ENCODE measurements around the gene MBD3L1.

MBD3L1 gene

DNA sequence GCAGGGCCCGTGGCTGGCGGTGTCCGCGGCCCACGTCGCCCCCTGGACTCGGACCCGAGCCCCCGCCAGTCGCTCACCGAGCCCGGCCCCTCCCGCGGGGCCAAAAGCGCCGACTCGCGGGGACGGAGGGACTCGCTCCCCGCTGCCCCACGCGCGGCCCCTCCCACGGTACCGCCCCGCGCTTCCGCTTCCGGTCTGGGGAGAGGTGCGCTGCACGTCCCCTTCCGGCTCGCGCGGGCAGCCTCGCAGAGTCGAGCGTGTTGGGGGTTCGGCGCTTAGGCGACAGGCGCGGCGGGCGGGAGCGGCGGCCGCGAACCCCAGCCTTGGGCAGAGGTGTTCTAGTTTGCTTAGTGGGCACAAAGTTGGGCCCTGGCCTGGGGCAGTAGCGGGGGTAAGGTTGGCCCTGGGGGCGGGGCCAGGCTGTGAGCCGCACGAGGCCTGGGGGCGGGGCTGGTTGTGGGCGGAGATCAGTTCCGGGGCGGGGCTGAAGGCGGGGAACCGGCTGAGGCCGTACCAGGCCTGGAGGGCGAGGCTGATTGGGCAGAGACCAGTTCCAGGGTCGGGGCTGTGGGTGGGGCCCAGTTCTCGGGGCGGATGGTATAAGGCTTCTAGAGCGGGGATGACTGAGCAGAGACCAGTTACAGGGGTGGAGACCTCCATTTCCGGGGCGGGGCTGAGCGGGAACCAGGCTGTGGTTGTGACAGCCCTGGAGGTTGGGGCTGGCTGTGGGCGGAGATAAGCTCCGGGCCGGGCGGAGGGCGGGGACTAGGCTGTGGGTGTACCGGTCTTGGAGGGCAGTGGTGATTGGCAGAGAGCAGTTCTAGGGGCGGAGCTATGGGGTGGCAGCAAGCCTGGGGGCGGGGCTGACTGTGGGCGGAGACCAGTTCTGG lies at the start of gene MBD3L1, which contains the start of gene ZNF558:
TSS of gene MBD3L1 (plus strand) at position 246 of the 890 bp plus-strand sequence. CDS start 10,302 bp downstream, outside the sequence.
TSS of gene ZNF558 (minus strand) at position 173 of the 890 bp plus-strand sequence. CDS start 9,645 bp downstream, outside the sequence.
- peak; percentile 99 for DNase-seq (ENCODE audit: low read depth in 2 of 2)

DNA sequence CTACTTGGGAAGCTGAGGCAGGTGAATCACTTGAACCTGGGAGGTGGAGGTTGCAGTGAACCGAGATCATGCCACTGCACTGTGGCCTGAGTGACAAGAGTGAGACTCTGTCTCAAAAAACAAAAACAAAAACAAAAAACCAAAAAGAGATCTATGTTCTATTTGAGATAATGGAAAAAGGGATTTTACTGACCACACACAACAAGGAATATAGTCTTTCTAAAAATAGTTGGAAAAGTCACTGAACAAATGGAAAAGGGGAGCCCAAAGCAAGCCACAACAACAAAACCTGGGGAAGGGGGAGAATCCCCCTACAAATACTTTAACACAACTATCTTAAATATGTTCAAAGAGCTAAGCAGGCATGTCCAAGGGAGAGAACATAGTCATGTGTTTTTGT lies 37.4 kb upstream of the MBD3L1 start:
- DNase-seq (ENCODE audit: low read depth in 2 of 2), result no peak

DNA sequence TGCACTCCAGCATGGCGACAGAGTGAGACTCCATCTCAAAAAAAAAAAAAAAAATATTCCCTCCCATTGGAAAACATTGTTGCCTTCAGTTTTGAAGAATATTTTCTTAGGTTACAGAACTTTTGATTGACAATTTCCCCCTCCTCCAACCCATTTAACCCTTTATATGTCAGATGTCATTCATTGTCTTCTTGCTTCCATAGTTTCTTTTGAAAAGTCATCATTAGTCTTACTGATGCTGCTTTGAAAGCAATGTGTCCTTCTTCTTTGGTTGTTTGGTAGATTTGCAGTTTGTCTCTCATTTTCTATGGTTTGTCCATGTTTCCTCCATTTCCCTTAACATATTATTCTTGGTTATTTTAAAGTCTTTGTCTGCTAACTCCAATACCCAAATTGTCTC lies 25.5 kb upstream of the MBD3L1 start:
- no peak for DNase-seq (ENCODE audit: low read depth in 2 of 2)

DNA sequence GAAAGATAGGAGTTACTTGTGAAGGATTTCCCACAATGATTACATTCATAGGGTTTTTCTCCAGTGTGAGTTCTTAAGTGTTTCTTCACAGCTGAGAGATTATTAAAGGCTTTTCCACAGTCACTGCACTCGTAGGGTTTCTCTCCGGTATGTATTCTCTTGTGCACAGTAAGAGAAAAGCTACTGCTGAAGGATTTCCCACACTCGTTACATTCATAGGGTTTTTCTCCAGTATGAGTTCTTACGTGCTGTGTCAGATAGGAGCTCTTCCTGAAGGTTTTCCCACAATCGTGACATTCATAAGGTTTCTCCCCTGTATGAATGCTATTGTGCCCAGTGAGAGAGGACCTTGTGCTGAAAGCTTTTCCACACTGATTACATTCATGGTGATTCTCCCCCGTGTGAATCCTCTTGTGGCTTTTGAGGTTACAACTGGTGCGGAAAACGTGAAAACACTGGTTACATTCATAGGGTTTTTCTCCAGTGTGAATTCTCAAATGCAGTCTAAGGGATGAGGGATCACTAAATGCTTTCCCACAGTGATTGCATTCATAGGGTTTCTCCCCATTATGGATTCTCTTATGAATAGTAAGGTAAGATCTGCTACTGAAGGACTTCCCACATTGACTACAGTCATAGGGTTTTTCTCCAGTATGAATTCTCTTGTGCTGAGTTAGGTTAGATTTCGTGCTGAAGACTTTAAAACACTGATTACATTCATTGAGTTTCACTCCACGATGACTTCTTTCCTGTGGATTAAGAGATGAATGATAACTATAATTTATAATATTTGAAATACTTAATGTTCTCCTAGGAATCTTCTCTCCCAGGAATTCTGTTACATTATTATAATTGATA lies 20.6 kb upstream of the MBD3L1 start:
- no peak for DNase-seq (ENCODE audit: low read depth in 2 of 2)

DNA sequence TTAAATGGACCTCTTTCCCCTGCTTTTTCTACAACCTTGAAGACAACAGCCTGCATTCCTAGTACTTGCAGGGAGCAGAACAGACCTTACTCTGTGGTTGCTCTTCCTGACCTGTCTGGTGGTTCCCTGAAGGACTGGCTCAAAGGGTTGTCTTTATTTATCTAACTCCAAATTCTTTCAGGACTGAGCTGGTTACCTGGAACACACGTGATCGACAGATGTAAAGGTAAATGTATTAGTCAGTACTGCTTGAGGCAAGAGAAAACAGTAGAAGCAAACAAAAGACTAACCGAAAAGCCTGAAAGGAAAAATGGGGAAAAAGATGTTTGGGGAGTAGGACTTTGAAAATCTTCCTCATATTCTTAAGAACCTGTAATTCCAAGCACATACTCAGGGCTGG lies 18.0 kb upstream of the MBD3L1 start:
- DNase-seq (ENCODE audit: low read depth in 2 of 2), result no peak

DNA sequence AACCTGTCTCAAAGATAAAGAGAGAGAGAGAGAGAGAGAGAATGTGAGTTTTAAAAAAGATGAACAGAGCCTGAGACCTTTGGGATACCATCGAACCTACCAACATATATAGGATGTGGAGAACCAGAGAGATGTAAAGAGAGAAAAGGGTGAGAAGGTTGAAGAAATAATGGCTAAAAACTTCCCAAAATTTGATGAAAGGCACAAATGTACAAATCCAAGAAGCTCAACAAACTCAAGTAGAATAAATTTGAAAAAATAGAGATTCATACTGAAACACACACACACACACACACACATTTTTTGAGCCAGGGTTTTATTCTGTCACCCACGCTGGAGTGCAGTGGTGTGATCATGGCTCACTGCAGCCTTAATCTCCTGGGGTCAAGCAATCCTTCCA lies 16.4 kb upstream of the MBD3L1 start:
- DNase-seq (ENCODE audit: low read depth in 2 of 2), result no peak

DNA sequence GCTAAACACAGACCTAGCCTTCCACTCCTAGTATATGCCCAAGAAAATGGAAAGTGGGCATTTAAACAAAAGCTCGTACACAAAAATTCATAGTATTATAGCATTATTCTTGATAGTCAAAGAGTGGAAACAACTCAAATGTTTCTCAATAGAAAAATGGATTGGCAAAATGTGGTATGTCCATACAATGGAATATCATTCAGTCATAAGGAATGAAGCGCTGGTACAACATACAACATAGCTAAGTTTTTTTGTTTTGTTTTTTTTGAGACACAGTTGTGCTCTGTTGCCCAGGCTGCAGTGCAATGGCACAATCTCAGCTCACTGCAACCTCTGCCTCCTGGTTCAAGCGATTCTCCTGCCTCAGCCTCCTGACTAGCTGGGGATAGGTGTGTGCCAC lies 11.9 kb upstream of the MBD3L1 start:
- no peak for DNase-seq (ENCODE audit: low read depth in 2 of 2)

DNA sequence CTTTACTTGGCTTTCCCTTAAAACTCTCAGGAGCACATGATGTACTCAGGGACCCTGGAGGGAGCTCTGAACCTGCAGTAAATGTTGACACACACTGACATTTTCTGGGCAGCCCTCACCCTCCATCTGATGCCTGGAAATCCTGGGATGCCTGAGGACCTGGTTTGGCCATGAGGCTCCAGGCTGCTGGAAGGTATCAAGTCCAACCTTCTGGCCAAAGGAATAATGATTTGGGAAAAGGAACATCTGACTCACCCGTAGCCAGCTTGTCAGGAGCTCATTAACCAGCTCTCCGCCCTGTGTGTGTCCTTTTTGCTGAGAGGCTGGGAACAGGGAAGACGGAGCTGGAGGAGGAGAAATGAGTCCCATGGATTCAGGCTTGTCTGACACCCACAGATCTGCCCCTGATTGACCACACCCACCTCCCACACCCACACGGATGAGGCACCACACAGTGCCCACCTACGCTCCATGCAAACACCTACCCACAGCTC lies 10.4 kb upstream of the MBD3L1 start:
- no peak for DNase-seq (ENCODE audit: low read depth in 2 of 2)

DNA sequence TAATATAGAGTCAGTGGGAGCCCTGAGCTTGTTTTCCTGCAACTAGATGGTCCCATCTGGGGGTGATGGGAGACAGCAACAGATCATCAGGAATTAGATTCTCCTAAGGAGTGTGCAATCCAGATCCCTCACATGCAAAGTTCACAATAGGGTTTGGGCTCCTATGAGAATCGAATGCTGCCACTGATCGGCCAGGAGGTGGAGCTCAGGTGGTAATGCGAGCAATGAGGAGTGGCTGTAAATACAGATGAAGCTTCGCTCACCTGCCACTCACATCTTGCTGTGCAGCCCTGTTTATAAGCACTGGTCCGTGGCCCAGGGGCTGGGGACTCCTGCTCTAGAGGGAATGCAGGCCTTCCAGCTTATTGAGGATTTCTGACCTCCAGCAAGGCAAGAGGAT lies 5.8 kb upstream of the MBD3L1 start:
- no peak for DNase-seq (ENCODE audit: low read depth in 2 of 2)

DNA sequence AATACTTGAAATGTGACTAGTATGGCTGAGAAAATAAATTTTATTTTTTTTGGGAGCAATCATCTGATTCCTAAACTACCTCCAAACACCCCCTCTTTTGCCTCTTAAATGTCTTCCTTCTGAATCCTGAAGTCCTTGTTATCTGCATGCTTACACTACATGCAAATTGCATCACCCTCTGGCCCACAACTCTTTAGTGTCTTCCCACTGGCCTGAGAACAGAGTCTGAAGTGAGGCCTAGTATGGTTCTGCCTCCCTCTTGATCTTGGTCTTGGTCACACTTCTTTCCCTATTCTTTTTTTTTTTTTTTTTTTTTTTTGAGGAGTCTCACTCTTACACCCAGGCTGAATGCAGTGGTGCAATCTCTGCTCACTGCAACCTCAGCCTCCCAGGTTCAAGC lies 4.9 kb upstream of the MBD3L1 start:
- no peak for DNase-seq (ENCODE audit: low read depth in 2 of 2)

DNA sequence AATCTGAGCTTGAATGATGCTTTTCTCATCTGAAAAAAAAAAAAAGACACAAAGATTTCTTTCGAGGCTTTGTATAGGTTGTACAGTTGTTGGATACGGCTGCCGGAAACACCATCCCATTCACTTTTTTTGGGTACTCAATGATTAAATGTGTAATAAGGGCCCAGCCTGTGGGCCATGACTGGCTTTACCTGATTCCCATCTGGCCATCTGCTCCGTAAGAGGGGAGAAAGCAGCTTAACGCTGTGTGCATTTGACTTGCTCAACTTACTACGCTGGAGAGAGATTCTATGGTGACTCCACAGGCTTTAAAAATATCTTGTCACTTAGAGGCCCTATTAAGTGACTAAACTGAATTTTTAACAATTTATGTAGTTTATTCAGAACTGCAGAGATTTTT lies 804 bp upstream of the MBD3L1 start:
- DNase-seq (ENCODE audit: low read depth in 2 of 2), result no peak

DNA sequence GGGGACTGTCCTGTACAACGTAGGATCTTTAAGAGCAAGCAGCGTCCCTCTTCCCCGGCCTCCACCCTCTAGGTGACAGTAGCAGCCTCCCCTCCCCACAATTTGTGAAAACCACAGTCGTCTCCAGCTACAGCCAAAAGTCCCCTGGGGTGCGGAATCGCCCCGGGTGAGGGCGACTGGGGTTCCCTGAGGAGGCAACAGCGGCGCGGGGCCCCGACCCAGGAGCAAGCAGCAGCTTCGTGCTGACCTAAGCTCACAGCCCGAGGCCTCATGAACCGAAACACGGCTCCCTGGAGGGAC lies 395 bp upstream of the MBD3L1 start:
- DNase-seq (ENCODE audit: low read depth in 2 of 2), result no peak

DNA sequence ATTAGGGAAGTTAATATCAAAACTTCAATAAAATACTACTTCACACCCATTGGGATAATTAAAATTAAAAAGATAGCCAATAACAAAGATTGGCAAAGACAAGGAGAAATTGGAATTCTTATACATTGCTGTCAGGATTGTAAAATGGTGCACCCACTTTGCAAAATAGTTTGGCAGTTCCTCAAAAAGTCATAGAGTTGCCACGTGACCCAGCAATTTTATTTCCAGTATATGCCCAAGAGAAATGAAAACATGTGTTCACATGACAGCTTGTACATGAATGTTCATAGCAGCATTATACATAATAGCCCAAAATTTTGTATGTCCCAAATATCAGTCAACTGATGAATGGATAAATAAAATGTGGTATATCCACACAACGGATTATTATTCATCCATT lies 3.3 kb downstream of the MBD3L1 start:
- DNase-seq (ENCODE audit: low read depth in 2 of 2), result no peak

DNA sequence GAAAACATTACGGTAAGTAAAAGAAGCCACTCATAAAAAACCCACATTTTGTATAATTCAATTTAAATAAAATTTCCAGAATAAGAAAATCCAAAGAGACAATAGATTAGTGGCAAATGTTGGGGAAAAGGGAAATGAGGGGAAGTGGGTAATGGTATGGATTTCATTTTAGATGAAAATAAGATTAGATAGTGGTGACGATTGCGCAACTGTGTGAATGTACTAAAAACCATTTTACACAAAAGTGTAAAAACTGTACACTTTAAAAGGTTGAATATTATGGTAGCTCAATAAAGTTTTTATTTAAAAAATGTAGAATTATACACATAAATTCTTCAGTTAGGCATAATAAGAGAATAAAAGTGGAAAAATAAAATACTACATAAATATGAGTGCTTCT lies 3.7 kb downstream of the MBD3L1 start:
- no peak for DNase-seq (ENCODE audit: low read depth in 2 of 2)

DNA sequence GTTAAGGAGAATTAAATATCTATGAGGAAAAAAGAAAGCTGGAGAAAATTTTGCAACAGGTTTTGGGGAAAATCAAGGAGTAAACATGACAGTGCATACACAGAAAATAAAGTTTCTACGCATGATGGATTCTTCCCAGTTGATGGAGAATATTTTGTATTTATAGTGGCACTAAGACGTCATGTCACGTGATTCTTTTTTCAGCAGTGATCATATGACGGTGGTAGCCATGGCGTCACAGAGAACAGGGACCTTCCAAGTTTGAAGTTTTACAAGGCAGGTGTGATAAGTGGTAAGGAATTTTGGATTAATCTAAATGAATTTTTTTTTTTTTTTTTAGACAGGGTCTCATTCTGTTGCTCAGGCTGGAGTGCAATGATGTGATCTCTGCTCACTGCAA lies 8.5 kb downstream of the MBD3L1 start:
- DNase-seq (ENCODE audit: low read depth in 2 of 2), result no peak

DNA sequence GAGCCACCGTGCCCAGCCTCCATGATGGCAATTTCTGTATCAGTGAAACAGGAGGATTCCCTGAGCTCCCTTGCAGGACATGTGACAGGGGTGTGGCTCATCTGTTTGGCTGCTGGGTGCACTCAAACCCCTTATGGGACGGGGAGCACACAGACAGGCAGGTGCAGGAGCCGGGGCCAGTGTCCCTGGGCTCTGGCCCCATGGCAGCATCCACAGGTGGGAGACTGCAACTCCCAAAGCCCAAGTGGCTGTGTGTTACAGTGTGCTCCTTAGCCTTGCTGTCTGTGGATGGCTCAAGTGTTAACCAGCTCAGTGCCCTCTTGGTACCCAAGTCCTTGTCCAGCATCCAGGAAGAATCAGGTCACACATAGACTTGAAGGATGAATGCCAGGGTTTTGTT lies 14.6 kb downstream of the MBD3L1 start:
- no peak for DNase-seq (ENCODE audit: low read depth in 2 of 2)

DNA sequence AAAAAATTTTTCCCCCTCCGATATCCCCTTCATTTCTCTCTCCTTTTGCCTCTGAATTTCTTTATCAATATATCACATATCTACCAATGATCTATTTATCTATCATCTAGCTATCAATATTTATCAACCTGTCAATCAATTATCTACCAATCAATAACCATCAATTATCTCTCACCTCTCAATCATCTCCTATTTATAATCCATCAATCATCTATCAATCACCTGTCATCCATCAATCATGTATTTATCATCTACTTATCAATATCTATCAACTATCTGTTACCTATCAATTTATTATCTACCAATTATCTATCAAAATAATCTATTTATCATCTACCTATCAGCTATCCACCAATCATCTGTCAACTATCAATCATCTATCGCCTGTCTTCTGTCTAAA lies 17.1 kb downstream of the MBD3L1 start:
- DNase-seq (ENCODE audit: low read depth in 2 of 2), result no peak

DNA sequence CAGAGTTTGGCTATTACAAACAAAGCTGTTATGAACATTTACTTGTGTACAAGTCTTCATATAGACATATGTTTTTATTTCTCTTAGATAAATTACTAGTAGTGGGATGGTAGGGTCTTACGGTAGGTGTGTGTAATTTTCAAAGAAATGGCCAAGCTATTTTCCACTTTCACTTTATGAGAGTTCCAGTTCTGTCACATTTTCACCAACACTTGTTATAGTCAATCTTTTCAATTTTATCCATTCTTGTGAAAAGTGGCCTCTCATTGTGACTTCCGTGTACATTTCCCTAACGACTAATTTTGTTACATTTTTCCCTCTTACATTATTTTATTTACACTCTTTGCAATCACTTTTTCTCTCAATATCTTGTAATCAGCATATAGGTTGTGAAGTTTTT lies 18.3 kb downstream of the MBD3L1 start:
- no peak for DNase-seq (ENCODE audit: low read depth in 2 of 2)

DNA sequence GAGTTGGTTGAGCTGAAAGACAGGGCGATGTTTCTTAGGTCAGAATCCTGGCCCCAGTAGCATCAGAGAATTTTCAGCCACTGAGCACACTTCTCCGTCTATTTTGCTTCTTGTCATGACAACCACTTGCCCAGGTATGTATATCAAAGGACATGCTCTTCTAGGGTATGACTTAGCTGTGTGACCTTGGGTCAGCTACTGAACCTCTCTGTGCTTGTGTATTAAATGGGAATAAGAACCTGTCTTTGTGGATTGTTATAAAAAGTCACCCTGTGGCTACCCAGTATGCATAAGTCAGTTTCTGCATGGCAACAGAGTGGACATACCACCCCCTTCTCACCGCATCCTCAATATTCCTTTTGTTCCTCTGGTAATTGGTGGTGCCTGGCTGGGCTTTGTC lies 26.1 kb downstream of the MBD3L1 start:
- DNase-seq (ENCODE audit: low read depth in 2 of 2), result no peak

DNA sequence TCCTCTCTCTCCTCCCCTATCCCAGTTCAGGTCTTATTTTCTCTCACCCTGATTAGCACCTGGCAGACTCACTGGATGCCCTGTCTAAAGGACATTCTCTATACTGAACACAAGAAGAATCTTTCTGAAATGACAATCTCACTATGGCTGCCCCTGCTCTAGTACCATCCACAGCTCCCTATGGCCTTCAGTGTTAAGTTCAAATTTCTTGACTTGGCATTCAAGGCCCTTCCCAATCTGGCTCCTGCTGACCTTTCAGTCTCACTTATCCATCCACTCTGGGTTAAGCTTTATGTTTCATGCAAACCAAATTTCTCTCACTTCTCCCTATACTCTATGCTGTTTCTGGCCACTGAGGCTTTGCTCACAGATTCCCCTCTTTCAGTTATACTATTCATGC lies 34.2 kb downstream of the MBD3L1 start:
- DNase-seq (ENCODE audit: low read depth in 2 of 2), result no peak

DNA sequence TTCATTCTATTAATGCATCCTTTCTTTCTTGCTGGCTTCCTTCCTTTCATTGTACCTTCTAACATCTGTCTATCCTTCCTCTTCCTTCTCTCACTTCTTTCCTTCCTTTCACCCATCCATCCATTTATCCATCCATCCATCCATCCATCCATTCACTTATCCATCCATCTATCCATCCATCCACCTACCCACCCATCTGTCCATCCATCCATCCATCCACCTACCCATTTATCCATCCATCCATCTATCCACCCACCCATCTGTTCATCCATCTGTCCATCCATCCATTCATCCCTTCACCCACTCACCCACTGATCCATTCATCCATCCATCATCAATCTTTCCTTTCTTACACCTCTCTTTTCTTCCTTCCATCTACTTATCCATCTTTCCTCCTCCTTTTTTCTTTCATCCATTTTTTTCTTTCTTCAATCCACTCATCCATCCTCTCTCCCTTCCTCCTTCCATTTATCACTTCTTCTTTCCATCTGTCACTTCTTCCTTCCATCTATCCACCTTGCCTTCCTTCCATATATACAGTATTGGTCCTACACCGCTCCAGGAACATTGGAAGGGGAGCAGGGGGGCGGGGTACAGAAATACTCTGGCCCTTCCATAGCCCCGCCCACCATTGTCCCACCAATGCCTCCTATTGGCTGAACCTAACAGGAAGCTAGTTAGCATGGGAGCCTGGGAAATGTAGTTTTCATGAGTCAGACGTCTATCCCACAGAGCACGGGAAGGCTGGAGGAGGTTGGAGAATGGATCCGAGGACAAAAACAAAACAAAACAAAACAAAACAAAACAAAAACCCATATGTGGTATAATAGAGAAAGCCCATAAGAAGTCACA lies 45.9 kb downstream of the MBD3L1 start:
- no peak for DNase-seq (ENCODE audit: low read depth in 2 of 2)

Data from stimulated activated CD4-positive, alpha-beta T cell treated with anti-CD3 and anti-CD28 coated beads, Interleukin-15, amount 100 ng/mL, for 48 hours (primary cell).